Measurements from ENCODE around the gene RAD9B. TPM values are rescaled to one million over a fixed set of nuclear protein-coding genes. Genes with fewer than 3 reads are reported as not detected.

The RAD9B gene
- total and polyA plus RNA-seq, 2 experiments from 2014 or later = 0.13 to 0.23 TPM

DNA sequence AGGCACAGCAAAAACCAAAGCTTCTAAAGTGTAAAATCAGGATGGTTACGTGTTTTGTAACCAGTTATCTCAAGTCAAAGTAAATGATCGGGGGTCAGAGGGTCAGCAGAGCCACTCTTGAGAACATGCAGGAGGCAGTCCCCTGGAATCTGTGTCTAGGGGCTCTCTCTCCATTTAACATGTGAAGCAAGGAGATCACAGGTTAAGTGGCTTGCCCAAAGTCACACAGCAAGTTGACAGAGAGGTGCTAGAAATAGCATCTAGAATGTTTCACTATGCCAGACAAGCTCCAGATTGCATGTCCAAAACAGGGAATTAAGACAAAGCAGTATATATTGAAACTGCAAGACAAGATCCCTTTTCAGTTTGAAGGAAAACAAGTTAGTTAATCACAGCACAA lies 47.6 kb downstream of the RAD9B start:
- Histone ChIP-seq H3K9me3 (ENCODE audit: low read depth) (no peaks in the 10 kb centered on the region), H3K27ac (no peak overlapping the region), H3K36me3 (replicated peaks; ENCODE audit: insufficient read depth, low read depth) (no peaks in the 10 kb centered on the region), H3K9me2 (replicated peaks; ENCODE audit: insufficient read depth) (no peaks in the 10 kb centered on the region), H3K79me2 (peaks cover 74% of the 10 kb centered on the region), H3K4me1 (ENCODE audit: insufficient read depth) (no peaks in the 10 kb centered on the region), H4K20me1 (ENCODE audit: insufficient read depth, poor library complexity, severe bottlenecking) (peaks cover 14% of the 10 kb centered on the region), H3K27me3 (no peaks in the 10 kb centered on the region), H2AFZ (no peak overlapping the region), H3K4me2 (no peak overlapping the region), H3K4me3 (no peak overlapping the region)
- TF ChIP-seq, protein P1, sequence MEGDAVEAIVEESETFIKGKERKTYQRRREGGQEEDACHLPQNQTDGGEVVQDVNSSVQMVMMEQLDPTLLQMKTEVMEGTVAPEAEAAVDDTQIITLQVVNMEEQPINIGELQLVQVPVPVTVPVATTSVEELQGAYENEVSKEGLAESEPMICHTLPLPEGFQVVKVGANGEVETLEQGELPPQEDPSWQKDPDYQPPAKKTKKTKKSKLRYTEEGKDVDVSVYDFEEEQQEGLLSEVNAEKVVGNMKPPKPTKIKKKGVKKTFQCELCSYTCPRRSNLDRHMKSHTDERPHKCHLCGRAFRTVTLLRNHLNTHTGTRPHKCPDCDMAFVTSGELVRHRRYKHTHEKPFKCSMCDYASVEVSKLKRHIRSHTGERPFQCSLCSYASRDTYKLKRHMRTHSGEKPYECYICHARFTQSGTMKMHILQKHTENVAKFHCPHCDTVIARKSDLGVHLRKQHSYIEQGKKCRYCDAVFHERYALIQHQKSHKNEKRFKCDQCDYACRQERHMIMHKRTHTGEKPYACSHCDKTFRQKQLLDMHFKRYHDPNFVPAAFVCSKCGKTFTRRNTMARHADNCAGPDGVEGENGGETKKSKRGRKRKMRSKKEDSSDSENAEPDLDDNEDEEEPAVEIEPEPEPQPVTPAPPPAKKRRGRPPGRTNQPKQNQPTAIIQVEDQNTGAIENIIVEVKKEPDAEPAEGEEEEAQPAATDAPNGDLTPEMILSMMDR (IDR thresholded peaks at IDR 0.05; ENCODE audit: poor library complexity) = no peak
- no peak for TF ChIP-seq EZH2 (IDR thresholded peaks at IDR 0.05; ENCODE audit: borderline replicate concordance)
- DNase-seq (ENCODE audit: low spot score) = no peak
- 66% methylated on average over 2 of the region's 2 CpGs for WGBS (ENCODE audit: low lambda C conversion rate, missing lambda C conversion rate)

DNA sequence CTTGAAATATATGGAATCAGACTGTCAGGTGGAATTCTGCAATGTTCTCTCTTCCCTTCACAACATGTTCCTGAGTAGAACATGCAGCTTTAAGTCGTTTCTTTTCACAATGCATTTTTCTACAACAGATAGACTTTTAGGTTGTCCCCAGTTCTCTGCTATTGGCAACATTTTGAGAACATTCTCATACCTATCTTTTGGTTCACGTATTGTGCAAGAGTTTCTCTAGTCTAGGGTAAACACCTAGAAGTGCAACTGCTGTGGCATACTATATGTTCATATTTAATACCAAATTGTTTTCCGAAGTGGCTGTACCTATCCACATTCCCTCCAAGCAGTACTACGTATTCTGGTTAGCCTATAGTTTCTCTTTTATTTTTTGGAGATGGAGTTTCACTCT lies 48.9 kb downstream of the RAD9B start:
- 95% methylated on average over 4 of the region's 4 CpGs for WGBS (ENCODE audit: low lambda C conversion rate, missing lambda C conversion rate)
- TF ChIP-seq, protein P1 (IDR thresholded peaks at IDR 0.05; ENCODE audit: poor library complexity) = no peak
- no peak for TF ChIP-seq EZH2 (IDR thresholded peaks at IDR 0.05; ENCODE audit: borderline replicate concordance)
- DNase-seq (ENCODE audit: low spot score) = no peak
- no peaks in the 10 kb centered on the region for H3K36me3 ChIP-seq (replicated peaks; ENCODE audit: insufficient read depth, low read depth)
- no peak overlapping the region for H3K27ac ChIP-seq
- H4K20me1 ChIP-seq (ENCODE audit: insufficient read depth, poor library complexity, severe bottlenecking) = peaks cover 14% of the 10 kb centered on the region
- H2AFZ ChIP-seq = no peak overlapping the region
- no peaks in the 10 kb centered on the region for H3K4me1 ChIP-seq (ENCODE audit: insufficient read depth)
- H3K27me3 ChIP-seq = no peaks in the 10 kb centered on the region
- no peak overlapping the region for H3K4me2 ChIP-seq
- H3K4me3 ChIP-seq = no peak overlapping the region
- H3K9me3 ChIP-seq (ENCODE audit: low read depth) = no peaks in the 10 kb centered on the region
- H3K9me2 ChIP-seq (replicated peaks; ENCODE audit: insufficient read depth) = no peaks in the 10 kb centered on the region
- H3K79me2 ChIP-seq = peaks cover 81% of the 10 kb centered on the region

Small RNA genes within 50 kb of the gene (small RNA-seq; reads per million reads assigned to genes)
- not detected for gene RF00278

Other genes with a start within 250 kb of the RAD9B start
- gene ATP2A2, start 221.1 kb upstream of the RAD9B start, total RNA-seq = 97.9 and 126 TPM in 2 replicates
- gene ATP2A2, start 221.1 kb upstream of the RAD9B start, polyA plus RNA-seq = 60.2 and 68.2 TPM in 2 replicates
- 34.8 and 35.7 TPM in 2 replicates for gene ANAPC7, start 98.6 kb upstream of the RAD9B start, total RNA-seq
- gene ANAPC7, start 98.6 kb upstream of the RAD9B start, polyA plus RNA-seq = 22.5 and 28.3 TPM in 2 replicates
- 419 and 585 TPM in 2 replicates for gene ARPC3, start 52.0 kb upstream of the RAD9B start, total RNA-seq
- gene ARPC3, start 52.0 kb upstream of the RAD9B start, polyA plus RNA-seq = 434 and 442 TPM in 2 replicates
- 21.8 and 23.5 TPM in 2 replicates for gene GPN3, start 34.1 kb upstream of the RAD9B start, total RNA-seq
- gene GPN3, start 34.1 kb upstream of the RAD9B start, polyA plus RNA-seq = 27.4 TPM in 2 replicates
- gene FAM216A, start 33.5 kb upstream of the RAD9B start, total RNA-seq = 8.3 and 8.7 TPM in 2 replicates
- gene FAM216A, start 33.5 kb upstream of the RAD9B start, polyA plus RNA-seq = 6.8 and 8.4 TPM in 2 replicates
- 102 and 110 TPM in 2 replicates for gene VPS29, start 220 bp upstream of the RAD9B start, total RNA-seq
- 176 and 177 TPM in 2 replicates for gene VPS29, start 220 bp upstream of the RAD9B start, polyA plus RNA-seq
- 11.8 and 17.1 TPM in 2 replicates for gene PPTC7, start 81.0 kb downstream of the RAD9B start, total RNA-seq
- 8.1 and 8.6 TPM in 2 replicates for gene PPTC7, start 81.0 kb downstream of the RAD9B start, polyA plus RNA-seq
- 36.8 and 40.6 TPM in 2 replicates for gene TCTN1, start 111.8 kb downstream of the RAD9B start, total RNA-seq
- 39.0 and 40.9 TPM in 2 replicates for gene TCTN1, start 111.8 kb downstream of the RAD9B start, polyA plus RNA-seq
- 1.8 and 5.8 TPM in 2 replicates for gene HVCN1, start 186.8 kb downstream of the RAD9B start, total RNA-seq
- gene HVCN1, start 186.8 kb downstream of the RAD9B start, polyA plus RNA-seq = 5.6 and 8.9 TPM in 2 replicates
- 134 and 150 TPM in 2 replicates for gene PPP1CC, start 240.6 kb downstream of the RAD9B start, total RNA-seq
- gene PPP1CC, start 240.6 kb downstream of the RAD9B start, polyA plus RNA-seq = 43.5 and 47.9 TPM in 2 replicates